ENCODE data around the gene S1PR4.

S1PR4 gene, protein sequence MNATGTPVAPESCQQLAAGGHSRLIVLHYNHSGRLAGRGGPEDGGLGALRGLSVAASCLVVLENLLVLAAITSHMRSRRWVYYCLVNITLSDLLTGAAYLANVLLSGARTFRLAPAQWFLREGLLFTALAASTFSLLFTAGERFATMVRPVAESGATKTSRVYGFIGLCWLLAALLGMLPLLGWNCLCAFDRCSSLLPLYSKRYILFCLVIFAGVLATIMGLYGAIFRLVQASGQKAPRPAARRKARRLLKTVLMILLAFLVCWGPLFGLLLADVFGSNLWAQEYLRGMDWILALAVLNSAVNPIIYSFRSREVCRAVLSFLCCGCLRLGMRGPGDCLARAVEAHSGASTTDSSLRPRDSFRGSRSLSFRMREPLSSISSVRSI

GRCh38 chr19:3178377-3178972 is at the start of gene S1PR4:
Gene S1PR4, plus strand, starts transcription at chr19:3178769. Its CDS starts 24 bp downstream, at chr19:3178793.
- DNase-seq, result no peak

DNA sequence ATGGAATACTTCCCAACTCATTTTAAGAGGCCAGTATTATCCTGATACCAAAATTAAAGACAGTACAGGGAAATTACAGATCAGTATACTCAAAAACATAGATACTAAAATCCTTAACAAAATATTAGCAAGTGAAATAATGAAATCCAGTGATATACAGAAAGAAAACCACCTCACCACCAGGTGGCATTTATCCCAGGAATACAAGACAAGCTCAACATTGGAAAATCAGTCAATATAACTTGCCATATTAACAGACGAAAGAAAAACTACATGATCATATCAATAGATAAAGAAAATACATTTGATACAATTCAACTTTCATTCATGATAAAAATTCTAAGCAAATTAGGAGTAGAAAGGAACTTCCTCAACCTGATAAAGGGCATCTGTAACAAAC is 49.5 kb upstream of the S1PR4 start:
- DNase-seq, result peak; percentile 58

DNA sequence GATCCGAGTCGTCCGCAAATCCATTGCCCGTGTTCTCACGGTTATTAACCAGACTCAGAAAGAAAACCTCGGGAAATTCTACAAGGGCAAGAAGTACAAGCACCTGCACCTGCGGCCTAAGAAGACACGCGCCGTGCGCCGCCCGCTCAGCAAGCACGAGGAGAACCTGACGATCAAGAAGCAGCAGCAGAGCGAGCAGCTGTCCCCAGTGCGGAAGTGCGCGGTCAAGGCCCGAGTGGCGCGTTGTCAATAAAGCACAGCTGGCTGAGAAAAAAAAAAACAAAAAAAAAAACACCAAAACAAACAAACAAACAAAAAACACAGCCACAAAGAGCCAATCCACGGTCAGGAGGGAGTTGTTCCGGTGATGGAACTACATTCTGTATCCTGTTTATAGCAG is 47.4 kb upstream of the S1PR4 start:
- DNase-seq, result no peak

DNA sequence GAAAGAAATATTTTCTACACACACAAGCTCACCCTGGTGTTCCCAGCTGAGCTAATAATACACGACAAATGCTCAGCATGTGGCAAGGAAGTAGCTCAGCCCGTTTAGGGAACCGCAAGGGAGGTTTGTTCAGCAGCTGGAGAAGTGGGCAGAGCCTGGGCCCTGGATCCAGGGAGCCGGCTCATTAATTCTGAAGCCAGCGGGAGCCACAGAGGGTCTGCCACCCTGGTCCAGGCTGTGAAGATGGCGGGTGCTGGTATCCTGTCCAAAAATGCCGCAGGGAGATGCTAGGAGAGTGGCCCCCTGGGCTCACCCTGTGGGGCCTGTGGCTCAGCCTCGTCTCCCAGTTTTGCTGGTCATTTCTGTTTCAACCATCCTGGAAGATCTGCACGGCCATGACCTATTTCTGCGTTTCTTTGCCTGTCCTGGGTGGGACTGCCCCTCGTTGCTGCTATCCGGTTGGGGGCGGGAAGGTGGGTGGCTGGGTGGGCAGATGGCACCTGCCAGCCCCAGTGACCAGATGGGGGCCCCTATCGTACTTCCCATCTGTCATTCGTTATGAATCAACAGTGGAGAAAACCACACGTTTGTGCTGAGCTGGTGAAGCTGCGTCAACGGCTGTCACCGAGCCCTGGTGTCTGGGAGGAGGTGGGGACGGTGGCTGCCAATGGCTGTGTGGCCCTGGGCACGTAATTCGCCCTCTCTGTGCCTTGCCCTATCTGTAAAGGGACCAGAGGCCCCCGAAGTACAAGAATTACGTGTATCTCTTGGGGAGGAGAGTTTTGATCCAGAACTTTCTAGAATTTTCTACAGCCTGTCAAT is 45.4 kb upstream of the S1PR4 start:
- peak; percentile 67 for DNase-seq

DNA sequence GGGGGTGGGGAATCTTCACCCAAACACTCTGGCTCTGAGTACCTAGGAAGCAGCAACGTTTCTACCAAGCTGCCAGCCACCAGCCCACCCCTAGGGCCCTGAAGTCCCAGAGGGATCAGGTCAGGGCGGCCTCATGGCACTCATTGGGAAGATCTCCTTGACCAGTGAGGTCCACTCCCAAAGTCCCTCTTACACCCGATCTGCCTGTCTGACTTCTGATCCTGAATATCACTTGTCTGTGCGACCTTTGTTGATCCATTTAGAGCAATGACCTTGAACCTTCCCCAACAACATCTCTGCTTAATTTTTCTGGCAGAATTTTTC is 44.8 kb upstream of the S1PR4 start:
- DNase-seq, result no peak

- DNase-seq, result no peak
Observed at GRCh38 chr19:3135961-3136683, 42.4 kb upstream of the S1PR4 start, which contains the start of gene GNA15. Gene GNA15, plus strand, starts transcription at chr19:3136033. Its CDS starts 418 bp downstream, at chr19:3136451.

GRCh38 chr19:3136684-3137055 is 41.9 kb upstream of the S1PR4 start:
- no peak for DNase-seq

- DNase-seq, result no peak
Observed at GRCh38 chr19:3137119-3137518, 41.5 kb upstream of the S1PR4 start.

GRCh38 chr19:3138268-3138667 is 40.3 kb upstream of the S1PR4 start:
- no peak for DNase-seq

DNA sequence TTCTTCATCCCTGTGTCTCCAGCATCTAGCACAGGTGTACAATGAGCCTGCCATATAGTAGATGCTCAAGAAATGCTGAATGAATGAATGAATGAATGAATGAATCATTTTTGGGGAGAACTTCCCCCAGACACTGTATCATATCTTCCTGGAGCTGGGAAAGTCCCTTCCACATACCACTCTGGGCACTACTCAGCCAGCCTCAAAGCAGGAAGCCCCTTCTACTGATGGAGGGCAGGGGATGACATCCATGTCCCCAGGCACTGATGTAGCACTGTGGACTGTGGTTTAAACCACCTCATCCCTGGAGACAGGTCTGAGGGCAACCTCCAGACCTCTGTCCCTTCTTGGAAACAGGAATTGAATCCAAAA is 37.9 kb upstream of the S1PR4 start:
- DNase-seq, result no peak

- peak; percentile 86 for DNase-seq
Observed at GRCh38 chr19:3142292-3142670, 36.3 kb upstream of the S1PR4 start.

DNA sequence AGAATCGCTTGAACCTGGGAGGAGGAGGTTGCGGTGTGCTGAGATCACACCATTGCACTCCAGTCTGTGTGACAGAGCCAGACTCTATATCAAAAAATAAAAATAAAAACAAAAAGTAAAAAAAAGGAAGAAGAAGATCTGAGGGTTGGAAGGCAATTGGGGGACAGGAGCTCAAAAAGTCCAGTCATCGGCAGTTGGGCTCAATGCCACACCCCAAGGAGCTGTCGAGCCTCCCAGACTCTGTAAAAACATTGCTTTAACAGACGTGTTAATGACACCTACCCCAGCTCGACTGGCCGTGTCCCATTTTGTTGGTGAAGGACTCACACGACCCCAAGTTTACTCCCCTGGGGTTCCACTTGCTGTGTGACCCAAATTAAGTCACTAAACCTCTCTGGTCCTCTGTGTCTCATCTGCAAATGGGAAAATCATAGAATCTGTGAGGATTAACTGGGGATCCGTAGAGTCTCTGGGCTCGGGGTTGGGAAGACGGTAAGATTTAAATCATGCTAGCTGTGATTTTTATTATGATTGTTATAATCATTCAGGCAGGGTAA is 35.7 kb upstream of the S1PR4 start:
- DNase-seq, result no peak

DNA sequence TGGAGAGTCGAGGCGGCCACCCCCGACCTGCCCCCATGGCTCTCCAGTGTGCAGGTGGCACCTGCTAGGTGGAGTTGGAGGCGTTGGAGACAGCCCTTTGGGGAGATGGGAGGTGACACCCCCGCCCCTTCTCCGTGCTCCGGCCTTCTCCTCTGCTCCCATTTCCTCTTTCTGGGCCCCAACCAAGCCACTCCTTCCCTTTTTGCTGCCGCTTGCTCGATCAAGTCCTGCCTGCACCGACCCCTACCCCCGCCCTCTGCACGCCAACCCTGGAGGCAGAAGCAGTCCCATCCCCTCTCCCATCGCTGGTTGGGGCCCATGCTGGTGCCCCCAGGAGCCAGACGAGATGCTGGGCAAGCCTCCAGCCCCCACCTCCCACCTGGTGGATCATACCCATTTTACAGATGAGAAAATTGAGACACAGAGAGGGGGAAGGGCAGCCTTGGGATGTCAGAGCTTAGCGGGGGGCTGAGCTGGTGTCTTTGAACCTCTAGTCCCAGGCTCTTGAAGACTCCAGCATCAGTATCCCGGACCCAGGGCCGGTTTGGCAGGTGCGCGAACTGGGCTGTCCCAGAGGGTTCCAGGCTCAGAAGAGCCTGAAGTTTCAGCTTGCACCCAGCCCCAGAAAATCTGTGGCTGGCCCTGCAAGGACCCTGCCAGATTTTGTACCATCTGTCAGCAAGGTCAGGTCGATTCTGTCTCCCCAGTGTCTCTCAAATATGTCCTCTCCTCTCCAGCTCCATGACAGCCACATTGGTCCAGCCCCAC is 32.5 kb upstream of the S1PR4 start:
- DNase-seq, result no peak

GRCh38 chr19:3146677-3147100 is 31.9 kb upstream of the S1PR4 start:
- no peak for DNase-seq

DNA sequence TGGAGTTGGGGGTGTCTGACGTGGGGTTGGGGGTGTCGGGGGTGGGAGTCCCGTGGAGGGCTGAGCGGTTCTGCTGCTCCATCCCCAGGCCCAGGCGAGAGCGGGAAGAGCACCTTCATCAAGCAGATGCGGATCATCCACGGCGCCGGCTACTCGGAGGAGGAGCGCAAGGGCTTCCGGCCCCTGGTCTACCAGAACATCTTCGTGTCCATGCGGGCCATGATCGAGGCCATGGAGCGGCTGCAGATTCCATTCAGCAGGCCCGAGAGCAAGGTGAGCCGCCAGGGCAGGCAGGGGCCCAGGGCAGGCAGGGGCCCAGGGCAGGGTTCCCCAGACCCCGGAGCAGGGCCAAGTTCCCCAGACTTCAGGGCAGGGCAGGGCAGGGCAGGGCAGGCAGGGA is 30.1 kb upstream of the S1PR4 start:
- DNase-seq, result no peak

- no peak for DNase-seq
Observed at GRCh38 chr19:3149089-3149488, 29.5 kb upstream of the S1PR4 start.

- DNase-seq, result no peak
Observed at GRCh38 chr19:3149526-3150505, 28.8 kb upstream of the S1PR4 start.

GRCh38 chr19:3150739-3151329 is 27.7 kb upstream of the S1PR4 start:
- no peak for DNase-seq

GRCh38 chr19:3151563-3152418 is 26.8 kb upstream of the S1PR4 start:
- DNase-seq, result no peak

DNA sequence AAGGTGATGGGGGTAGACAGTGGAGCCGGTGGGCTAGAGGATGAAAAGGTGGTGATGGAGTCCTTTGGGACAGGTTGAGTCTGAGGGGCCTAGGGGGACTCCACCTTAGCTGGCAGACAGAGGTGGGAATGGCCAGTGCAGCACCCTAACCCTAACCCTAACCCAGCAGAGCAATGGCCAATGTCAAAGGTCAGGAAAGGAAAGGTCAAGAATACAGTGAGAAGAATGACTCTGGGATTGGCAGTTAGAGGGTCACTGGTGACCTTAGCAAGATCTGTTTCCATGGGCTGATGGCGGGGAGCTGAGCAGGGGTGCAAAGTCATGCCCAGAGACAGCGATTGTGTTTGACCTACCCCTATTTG is 26.2 kb upstream of the S1PR4 start:
- no peak for DNase-seq
